GM18873 (cell line): ENCODE data around the gene DR1.
"Not testable (repeated sequence)": the region's sequence is repeated elsewhere in the genome, so short reads cannot be mapped to it uniquely, and the experiment has no call there.

Experiments
- ATAC-seq: cut with Tn5 transposase; IDR thresholded peaks from one replicate; pipeline ENCODE4 v1.9.1; 2021; ENCODE audit warnings: mild to moderate bottlenecking, moderate library complexity, moderate number of reproducible peaks; ENCODE audit not compliant: unreplicated experiment, low FRiP score

The DR1 gene

DNA sequence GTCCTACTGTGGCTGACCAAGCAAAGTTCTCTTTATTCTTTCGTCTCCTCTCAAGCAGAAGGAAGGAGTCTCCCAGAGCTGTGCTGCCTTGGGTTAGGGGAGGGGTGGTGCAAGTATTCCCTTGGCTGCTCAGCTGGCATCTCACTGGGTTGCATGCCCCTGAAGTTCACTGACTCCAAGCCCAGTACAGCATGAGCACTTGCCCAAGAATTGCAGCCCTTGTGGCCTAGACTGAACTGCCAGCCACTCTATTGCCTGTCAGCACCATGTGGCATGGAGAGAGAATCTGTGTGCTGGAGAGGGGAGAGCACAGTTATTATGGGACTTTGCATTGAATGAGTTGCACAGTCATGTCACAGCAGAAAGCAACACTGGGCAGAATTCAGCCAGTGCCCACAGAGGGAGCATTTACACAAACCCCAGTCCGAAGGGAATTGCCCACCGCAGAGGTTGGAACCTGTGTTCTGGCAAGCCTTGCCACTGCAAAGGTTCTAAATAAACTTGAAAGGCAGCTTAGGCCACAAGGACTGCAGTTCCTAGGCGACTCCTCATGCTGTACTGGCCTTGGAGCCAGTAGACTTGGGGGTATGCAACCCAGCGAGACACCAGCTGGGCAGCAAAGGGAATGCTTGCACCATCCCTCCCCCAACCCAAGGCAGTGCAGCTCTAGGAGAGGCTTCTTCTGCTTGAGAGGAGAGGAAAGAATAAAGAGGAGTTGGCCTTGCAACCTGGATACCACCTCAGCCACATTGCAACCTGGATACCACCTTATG is 28.8 kb downstream of the DR1 start:
- ATAC-seq, result no peak

DNA sequence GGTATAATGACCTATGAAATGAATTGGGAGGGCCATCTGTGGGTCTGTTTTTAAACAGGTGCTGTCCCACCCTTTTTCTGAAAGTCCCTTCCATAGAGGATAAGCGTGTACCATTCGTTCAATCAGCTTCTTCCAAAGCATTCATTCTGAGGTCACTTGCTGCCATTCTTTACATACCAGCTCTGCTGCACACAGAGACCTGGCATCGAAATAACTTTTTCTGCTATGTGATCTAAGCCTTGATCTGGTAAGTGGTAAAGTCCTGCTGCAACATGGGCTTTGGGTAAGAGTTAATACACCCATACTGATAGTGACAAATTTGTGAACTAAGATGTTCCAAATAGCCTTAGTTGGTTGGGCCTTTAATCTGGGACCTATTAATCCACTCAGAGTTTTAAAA is 38.9 kb downstream of the DR1 start:
- no peak for ATAC-seq

DNA sequence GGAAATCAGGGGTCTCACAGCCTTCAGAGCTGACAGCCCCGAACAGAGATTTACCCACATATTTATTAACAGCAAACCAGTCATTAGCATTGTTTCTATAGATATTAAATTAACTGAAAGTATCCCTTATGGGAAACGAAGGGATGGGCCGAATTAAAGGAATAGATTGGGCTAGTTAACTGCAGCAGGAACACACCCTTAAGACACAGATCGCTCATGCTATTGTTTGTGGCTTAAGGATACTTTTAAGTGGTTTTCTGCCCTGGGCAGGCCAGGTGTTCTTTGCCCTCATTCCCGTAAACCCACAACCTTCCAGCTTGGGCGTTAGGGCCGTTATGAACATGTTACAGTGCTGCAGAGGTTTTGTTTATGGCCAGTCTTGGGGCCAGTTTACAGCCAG is 40.6 kb downstream of the DR1 start:
- not testable (repeated sequence) for ATAC-seq

DNA sequence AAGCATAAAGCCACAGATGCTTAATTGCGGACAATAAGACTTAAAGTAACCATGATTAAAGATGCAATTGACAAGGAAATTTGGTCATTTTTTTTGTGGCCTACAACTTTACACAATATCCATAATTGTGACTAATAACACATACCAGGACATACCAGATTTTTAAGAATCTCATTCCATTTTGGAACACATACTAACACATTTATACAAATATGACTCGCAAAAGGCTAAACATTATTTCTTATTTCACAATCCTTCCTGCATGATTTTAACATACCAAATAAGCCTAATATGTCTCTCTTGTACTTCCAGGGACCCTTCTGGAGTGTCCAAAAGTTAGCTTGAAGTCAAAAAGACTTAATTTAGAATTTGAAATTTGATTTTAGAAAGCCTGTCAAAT is 48.8 kb downstream of the DR1 start:
- ATAC-seq, result no peak

DNA sequence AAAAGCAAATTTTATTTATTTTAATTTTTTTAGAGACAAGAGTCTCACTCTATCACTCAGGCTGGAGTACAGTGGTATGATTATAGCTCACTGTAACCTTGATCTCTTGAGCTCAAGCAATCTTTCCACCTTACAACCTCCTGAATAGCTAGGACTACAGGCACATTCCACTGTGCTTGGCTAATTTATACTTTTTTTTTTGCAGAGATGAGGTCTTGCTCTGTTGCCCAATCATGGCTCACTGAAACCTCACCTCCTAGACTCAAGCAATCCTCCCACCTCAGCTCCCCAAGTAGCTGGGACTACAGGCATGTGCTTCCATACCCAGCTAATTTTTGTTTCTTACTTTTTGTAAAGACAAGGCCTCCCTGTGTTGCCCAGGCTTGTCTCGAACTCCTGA is 49.5 kb downstream of the DR1 start:
- no peak for ATAC-seq

DNA sequence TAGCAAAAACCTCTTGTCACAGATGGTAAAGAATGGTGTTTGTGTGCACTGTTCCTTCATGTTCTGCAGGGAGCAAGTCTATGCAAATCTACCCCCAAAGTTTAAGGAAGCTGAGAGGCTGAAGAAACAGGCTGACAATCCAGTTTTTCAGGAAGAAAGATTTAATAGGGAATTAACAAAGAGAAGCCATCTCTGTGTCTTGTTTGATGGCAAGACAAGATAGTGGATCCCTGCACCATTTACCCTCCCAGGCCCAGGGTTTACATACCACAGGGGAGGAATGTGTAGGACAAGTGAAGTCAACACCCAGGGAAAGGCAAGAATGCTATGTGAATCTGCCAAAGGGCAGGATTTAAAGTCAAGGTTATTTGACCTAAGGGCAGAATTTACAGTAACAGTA is 54.1 kb downstream of the DR1 start:
- no peak for ATAC-seq

DNA sequence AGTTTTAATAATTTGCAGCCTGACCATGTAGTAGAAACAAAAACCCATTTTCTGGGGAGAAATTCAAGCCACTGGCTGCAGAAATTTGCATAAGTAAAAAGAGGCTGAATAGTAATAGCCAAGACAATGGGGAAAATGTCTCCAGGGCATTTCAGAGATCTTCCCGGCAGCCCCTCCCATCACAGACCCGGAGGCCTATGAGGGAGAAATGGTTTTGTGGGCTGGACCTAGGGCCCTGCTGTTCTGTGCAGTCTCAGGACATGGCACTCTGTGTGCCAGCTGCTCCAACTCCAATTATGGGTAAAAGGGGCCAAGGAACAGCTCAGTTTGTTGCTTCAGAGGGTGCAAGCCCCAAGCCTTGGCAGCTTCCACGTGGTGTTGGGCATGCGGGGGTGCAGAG is 62.5 kb downstream of the DR1 start:
- no peak for ATAC-seq

DNA sequence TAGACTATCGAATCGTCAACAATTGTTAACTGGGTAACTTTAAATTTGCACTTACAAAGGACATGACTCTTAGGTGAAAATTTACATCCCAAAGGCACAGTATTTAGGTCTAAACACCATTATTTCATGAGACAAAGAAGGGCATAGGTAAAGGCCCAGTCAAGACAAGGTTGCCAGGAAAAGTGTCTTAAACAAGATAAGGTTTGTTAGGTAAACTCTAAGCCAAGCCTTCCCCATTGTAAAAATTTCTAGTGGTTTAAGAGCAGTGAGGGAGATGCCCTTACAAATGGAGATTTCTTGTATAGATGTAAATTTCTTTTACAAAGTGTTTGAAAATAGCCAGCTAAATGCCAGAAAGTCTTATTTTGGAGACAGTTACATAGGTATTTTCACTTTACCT is 65.3 kb downstream of the DR1 start:
- ATAC-seq, result no peak

DNA sequence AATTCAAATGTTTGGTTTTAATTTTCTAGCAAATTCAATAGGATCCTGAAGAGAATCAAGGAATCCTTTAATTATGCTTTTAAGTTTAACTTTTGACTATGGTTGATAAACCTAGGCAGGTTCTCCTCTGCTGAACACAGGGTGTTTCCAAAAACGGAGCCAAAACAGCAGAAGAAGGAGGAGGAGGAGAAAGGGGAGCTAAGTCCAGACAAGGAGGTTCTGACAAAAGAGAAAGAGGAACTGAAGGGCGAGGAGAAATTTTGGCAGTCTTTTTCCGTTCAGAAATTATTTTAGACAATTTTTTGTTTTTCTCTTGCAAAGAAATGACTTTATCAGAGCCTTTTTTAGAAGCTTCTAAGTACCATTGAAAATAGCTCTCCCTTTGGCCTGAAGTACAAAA is 69.0 kb downstream of the DR1 start:
- no peak for ATAC-seq

DNA sequence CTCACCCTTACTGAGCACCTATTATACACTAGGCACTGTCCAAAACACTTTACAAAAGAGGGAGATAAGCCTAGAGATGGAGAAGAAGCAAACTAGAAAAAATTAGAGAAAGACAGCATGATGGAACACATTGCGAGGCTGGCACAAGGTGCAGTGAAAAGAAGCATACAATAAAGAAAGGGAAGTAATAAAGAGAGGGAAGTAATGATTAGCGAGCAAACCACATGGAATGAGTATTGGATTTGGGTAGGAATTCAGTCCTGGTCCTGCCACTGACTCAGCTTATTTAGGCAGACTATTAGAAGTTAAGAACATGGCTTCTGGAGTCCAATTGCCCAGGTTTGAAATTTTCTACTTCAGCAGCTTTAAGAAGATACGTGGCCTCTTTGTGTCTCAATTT is 69.6 kb downstream of the DR1 start:
- no peak for ATAC-seq

DNA sequence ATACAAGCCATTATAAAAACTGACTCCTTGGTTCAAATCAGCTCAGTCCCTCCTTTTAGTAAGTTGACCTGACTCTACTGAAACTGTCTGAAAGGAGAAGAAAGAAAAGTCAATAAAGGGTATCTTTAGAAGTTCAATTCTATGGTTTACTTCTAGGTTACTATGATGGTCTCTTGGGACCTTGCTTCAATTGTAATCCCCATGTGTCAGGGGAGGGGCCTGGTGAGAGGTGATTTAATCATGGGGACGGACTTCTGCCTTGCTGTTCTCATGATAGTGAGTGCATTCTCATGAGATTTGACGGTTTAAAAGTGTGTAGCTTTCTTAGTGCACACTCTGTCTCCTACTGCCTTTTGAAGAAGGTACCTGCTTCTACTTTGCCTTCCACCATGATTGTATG is 70.5 kb downstream of the DR1 start:
- no peak for ATAC-seq
